Neural cell (in vitro differentiated cells): ENCODE results near the gene DDX5. TPM values are rescaled to one million over a fixed set of nuclear protein-coding genes. Genes with fewer than 3 reads are reported as not detected.

ENCODE experiments used
- H2AFZ ChIP-seq: fragments of 200-600, 300-800 bp; sonication (generic), shearing (Covaris generic); 2 replicates; pipeline ENCODE4 v1.6.0; 2014; ENCODE audit warnings: low read depth, mild to moderate bottlenecking, antibody characterized with exemption, low read length, moderate library complexity
- H3F3A ChIP-seq: fragments of 200-600 bp; shearing (Covaris generic); 2 replicates; pipeline ENCODE4 v1.6.1; 2016; ENCODE audit warnings: mild to moderate bottlenecking, moderate library complexity, mixed read lengths, antibody characterized with exemption, low read length; ENCODE audit not compliant: insufficient read depth, poor library complexity, severe bottlenecking
- H3K27ac ChIP-seq: fragments of 200-600, 300-800 bp; sonication (generic), shearing (Covaris generic); 2 replicates; pipeline ENCODE4 v1.5.1; 2014; ENCODE audit warnings: mild to moderate bottlenecking, low read length, moderate library complexity
- H3K27me3 ChIP-seq: fragments of 300-800, 200-600 bp; sonication (generic), shearing (Covaris generic); 2 replicates; pipeline ENCODE4 v1.6.0; 2014; ENCODE audit warnings: mild to moderate bottlenecking, low read depth, low read length, moderate library complexity; ENCODE audit not compliant: insufficient read depth
- H3K36me3 ChIP-seq: fragments of 300-800, 200-600 bp; sonication (generic), shearing (Covaris generic); 2 replicates; pipeline ENCODE4 v1.5.1; 2014; ENCODE audit warnings: mild to moderate bottlenecking, antibody characterized with exemption, low read length, moderate library complexity; ENCODE audit not compliant: insufficient read depth
- H3K4me2 ChIP-seq: fragments of 300-800, 200-600 bp; sonication (generic), shearing (Covaris generic); 2 replicates; pipeline ENCODE4 v1.6.0; 2014; ENCODE audit warnings: mild to moderate bottlenecking, low read length
- H3K4me3 ChIP-seq: fragments of 300-800, 200-600 bp; sonication (generic), shearing (Covaris generic); 2 replicates; pipeline ENCODE4 v1.5.1; 2014; ENCODE audit warnings: mild to moderate bottlenecking, low read length, moderate library complexity
- H3K79me2 ChIP-seq: fragments of 200-600 bp; shearing (Covaris generic); replicated peaks from 2 replicates; pipeline ENCODE4 v1.6.0; 2014; ENCODE audit warnings: mild to moderate bottlenecking, low read length, moderate library complexity; ENCODE audit not compliant: insufficient read depth
- H3K9ac ChIP-seq: fragments of 300-800, 200-600 bp; sonication (generic), shearing (Covaris generic); 2 replicates; pipeline ENCODE4 v1.6.1; 2016; ENCODE audit warnings: mild to moderate bottlenecking, low read length, mixed read lengths
- H3K9me2 ChIP-seq: fragments of 200-600 bp; shearing (Covaris generic); 2 replicates; pipeline ENCODE4 v1.6.1; 2016; ENCODE audit warnings: mild to moderate bottlenecking, low read length, mixed read lengths; ENCODE audit not compliant: insufficient read depth
- H3K9me3 ChIP-seq: fragments of 200-600, 300-800 bp; sonication (generic), shearing (Covaris generic); 2 replicates; pipeline ENCODE4 v1.6.1; 2016; ENCODE audit warnings: mild to moderate bottlenecking, mixed run types, low read length, moderate library complexity, mixed read lengths
- H4K20me1 ChIP-seq: fragments of 200-600 bp; shearing (Covaris generic); 2 replicates; pipeline ENCODE4 v1.6.1; 2016; ENCODE audit warnings: mild to moderate bottlenecking, mixed run types; ENCODE audit not compliant: insufficient read depth
- CTCF ChIP-seq: fragments of 450-650 bp; IDR thresholded peaks from 2 replicates; pipeline ENCODE4 v1.5.1; 2014; ENCODE audit warnings: antibody characterized with exemption, mild to moderate bottlenecking, moderate library complexity; ENCODE audit not compliant: poor library complexity, severe bottlenecking
- EP300 ChIP-seq: fragments of 450-650 bp; conservative IDR thresholded peaks from 2 replicates; pipeline ENCODE4 v1.6.1; 2014; ENCODE audit warnings: antibody characterized with exemption, mild to moderate bottlenecking, moderate library complexity; ENCODE audit not compliant: poor library complexity, severe bottlenecking
- EZH2 ChIP-seq: fragments of 200-600, 300-800 bp; shearing (Covaris generic), sonication (generic); IDR thresholded peaks from 2 replicates; pipeline ENCODE4 v1.6.1; 2014; ENCODE audit warnings: antibody characterized with exemption, low read length, borderline replicate concordance, mild to moderate bottlenecking; ENCODE audit not compliant: insufficient read depth, poor library complexity, severe bottlenecking
- MXI1 ChIP-seq: fragments of 450-650 bp; conservative IDR thresholded peaks from 2 replicates; pipeline ENCODE4 v1.6.1; 2014; ENCODE audit warnings: antibody characterized with exemption, mild to moderate bottlenecking; ENCODE audit not compliant: poor library complexity, severe bottlenecking
- POLR2AphosphoS5 ChIP-seq: IDR thresholded peaks from 2 replicates; pipeline ENCODE4 v1.6.1; 2012
- RAD21 ChIP-seq: fragments of 450-650 bp; conservative IDR thresholded peaks from 2 replicates; pipeline ENCODE4 v1.6.1; 2014; ENCODE audit warnings: antibody characterized with exemption, mild to moderate bottlenecking, moderate library complexity
- REST ChIP-seq: IDR thresholded peaks from 2 replicates; pipeline ENCODE4 v1.6.1; 2012; ENCODE audit warnings: borderline replicate concordance
- SMC3 ChIP-seq: fragments of 450-650 bp; conservative IDR thresholded peaks from 2 replicates; pipeline ENCODE4 v1.6.1; 2014; ENCODE audit warnings: antibody characterized with exemption, mild to moderate bottlenecking, moderate library complexity; ENCODE audit not compliant: poor library complexity
- TAF1 ChIP-seq: IDR thresholded peaks from 2 replicates; pipeline ENCODE4 v1.6.1; 2012; ENCODE audit warnings: low read depth
- polyA plus RNA-seq: library from polyadenylated mRNA; depleted of rRNA; stranded (reverse); fragments of >200 nt; gene quantifications from 2 replicates; pipeline ENCODE4 v1.2.3, GENCODE V29; 2014

Gene DDX5
- polyA plus RNA-seq, 1 donor from 2014 or later, result 2,358 TPM

GRCh38 chr17:64509179-64509578 is 3.1 kb upstream of the DDX5 start:
- Histone ChIP-seq H3K4me2 (no peak overlapping the region), H3K27ac (no peak overlapping the region), H3K36me3 (no peaks in the 10 kb centered on the region), H3K79me2 (peaks cover 63% of the 10 kb centered on the region), H3K9me2 (no peaks in the 10 kb centered on the region), H3K4me3 (peak overlapping the region; percentile 61), H3F3A (peaks cover 8% of the 10 kb centered on the region), H3K27me3 (no peaks in the 10 kb centered on the region), H2AFZ (no peak overlapping the region), H4K20me1 (peaks cover 16% of the 10 kb centered on the region), H3K9ac (no peak overlapping the region), H3K9me3 (no peaks in the 10 kb centered on the region)
- TF ChIP-seq POLR2AphosphoS5, result no peak
- TF ChIP-seq MXI1, result no peak
- TF ChIP-seq REST, result no peak
- no peak for TF ChIP-seq RAD21
- no peak for TF ChIP-seq SMC3
- TF ChIP-seq TAF1, result no peak
- TF ChIP-seq CTCF, result no peak
- no peak for TF ChIP-seq EZH2
- no peak for TF ChIP-seq EP300

DNA sequence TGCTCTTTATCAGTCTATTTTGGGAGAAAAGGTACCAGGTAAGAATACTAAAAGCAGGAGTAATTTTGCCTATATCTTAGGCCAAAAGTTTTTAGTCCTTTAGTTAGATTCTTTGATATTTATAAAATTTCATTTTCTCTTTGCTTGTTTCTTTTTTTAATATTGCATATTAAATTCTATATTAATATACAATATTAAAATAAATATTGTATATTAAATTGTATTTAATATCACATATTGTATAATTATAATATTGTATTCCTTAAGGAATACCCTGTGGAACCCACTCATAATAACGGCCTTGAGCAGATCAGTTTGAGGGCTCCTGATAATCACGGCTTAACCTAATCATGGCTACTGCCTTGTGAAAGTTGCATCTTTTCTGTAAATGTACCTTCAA is 2.6 kb upstream of the DDX5 start:
- Histone ChIP-seq H3K27me3 (no peaks in the 10 kb centered on the region), H3F3A (peaks cover 8% of the 10 kb centered on the region), H3K4me3 (peak overlapping the region; percentile 97), H3K79me2 (peaks cover 68% of the 10 kb centered on the region), H3K36me3 (peaks cover 5% of the 10 kb centered on the region), H4K20me1 (peaks cover 20% of the 10 kb centered on the region), H3K4me2 (peak overlapping the region; percentile 97), H3K9me2 (no peaks in the 10 kb centered on the region), H3K9ac (peak overlapping the region; percentile 100), H3K9me3 (no peaks in the 10 kb centered on the region), H2AFZ (no peak overlapping the region), H3K27ac (no peak overlapping the region)
- no peak for TF ChIP-seq CTCF
- no peak for TF ChIP-seq SMC3
- TF ChIP-seq POLR2AphosphoS5, result no peak
- TF ChIP-seq TAF1, result no peak
- TF ChIP-seq EZH2, result no peak
- no peak for TF ChIP-seq REST
- no peak for TF ChIP-seq EP300
- TF ChIP-seq RAD21, result no peak
- TF ChIP-seq MXI1, result no peak
